ENCODE data around the gene PPP1R2B.
"Not testable (repeated sequence)": the region's sequence is repeated elsewhere in the genome, so short reads cannot be mapped to it uniquely, and the experiment has no call there.

Gene PPP1R2B

DNA sequence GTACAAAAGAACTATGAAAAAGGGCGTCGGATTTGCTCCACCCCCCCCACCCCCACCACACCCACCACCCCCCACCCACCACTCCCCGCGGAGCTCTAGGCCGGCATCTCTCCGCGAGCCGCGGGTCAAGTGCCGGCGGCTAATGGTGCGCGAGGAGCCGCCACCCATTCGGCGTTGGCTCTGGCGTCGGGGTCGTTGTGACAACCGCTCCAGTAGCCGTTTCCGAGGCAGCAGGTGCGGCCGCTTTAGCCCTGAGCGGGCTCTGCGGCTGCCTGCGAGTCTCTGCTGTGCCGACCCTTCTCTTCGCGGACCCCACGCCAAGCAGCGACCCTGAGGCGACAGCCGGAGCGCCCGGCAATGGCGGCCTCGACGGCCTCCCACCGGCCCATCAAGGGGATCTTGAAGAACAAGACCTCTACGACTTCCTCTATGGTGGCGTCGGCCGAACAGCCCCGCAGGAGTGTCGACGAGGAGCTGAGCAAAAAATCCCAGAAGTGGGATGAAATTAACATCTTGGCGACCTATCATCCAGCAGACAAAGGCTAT is at the start of gene PPP1R2B:
PPP1R2B (plus strand) TSS at position 90 of the 546 bp plus-strand sequence; CDS start at position 358, 268 bp downstream.
- DNase-seq (ENCODE audit: low read depth): no peak

DNA sequence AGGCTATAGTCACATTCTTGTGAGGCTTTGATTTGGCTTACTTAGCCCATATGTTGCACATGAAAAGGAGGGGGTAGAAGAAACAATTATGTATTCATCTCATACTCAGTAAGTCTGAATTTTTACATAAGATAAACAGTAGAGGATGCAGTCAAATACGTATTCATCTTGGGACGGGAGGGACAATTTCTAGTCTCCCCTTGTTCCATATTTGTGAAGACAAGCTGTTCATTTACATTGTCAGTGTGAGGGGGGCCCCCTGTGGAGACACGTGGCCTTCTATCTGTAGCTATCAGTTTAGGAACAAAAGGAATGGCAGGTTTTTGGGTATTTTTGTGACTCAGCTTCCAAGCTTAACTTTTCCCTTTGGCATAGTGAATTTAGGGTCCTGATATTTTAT is 49.2 kb upstream of the PPP1R2B start:
- DNase-seq (ENCODE audit: low read depth): no peak

DNA sequence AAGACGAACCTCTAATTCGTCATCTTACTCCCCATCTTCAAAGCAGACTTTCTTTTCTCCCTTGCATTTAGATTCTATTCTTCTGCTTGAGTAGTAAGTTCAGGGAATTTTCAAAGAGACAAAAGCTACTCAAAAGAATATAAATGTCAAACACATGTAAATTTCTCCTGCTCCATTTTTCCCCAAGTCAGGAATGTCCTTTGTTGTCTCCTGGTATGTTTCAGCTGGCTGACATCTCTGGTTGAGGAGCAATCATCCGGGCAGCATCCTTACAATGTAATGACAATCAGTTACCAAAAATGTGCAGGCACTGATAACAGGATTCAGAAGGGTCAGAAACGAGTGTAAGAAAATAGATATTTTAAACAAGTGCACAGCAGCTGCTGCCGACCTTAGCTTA is 47.6 kb upstream of the PPP1R2B start:
- DNase-seq (ENCODE audit: low read depth): no peak

DNA sequence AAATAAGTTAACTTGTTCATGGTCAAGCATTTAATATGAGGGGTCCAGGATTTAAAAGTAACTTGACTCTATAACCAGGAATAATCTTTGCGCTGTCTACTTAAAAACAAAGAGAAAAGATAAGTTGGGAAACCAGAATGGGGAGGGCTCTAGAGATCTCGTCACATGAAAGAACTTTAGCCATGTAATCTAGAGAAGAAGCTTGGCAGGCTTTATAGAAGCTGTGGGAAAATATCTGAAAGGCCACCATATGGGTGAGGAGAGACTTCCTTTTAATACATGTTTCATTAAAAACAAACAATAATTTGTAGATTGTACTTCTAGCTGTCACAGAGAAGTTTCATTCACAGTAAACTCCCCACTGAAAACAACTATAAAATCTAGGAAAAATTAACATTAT is 46.7 kb upstream of the PPP1R2B start:
- no peak for DNase-seq (ENCODE audit: low read depth)

DNA sequence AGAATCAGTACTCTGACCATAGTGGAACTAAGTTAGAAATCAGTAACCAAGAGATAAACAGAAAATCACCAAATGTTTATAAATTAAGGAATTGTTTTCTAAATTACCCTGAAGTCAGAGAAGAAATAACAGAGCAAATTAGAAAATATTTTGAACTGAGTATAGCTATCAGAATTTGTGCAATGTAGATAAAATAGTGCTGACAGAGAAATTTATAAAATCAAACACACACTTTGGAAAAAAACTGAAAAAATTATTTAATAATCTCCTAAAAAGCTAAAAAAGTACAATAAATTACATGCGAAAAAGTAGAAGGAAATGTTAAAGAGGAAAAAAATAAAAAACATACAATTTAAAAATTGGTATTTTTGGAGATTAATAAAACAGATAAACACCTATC is 37.1 kb upstream of the PPP1R2B start:
- no peak for DNase-seq (ENCODE audit: low read depth)

DNA sequence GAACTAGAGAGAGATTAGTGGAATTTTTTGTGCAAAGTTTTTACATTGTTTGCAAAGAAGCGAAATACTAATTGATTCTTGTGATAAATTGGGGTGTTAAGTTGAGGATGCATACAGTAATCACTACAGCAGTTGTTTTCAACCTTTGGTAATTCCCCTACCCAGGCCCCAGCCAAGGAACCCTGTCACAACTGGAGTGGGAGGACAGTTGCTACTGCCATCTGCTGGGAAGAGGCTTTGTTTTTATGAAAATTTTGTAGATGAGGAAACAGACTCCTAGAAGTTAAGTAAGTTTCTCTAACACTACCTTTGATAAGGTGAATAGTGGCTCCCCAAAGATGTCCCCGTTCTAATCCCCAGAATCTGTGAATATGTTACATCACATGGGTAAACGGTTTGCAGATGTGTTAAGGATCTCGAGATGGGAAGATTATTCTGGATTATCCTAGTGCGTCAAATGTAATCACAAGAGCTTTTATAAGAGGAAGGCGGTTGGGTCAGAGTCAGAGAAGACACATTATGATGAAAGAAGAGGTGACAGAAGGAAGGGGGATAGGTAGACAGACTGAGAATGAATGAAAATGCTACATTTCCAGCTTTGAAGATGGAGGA is 34.0 kb upstream of the PPP1R2B start:
- no peak for DNase-seq (ENCODE audit: low read depth)

DNA sequence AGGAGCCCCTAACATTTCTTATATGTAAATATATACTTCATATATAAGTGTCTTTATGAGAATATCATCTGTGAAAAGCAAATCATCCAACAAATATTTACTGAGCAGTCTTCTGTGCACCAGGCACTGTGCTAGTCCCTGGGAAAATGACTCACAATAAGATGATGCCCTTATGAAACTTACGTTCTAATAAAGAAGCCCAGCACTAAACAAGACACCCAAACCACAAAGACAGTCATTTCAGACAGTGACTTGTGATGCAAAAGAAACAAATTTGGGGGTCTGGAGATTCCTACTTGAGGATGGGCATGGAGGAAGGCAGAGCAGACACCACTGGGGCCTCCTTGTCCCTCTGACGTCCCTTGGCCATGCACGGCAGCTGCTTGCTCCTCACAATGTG is 30.6 kb upstream of the PPP1R2B start:
- no peak for DNase-seq (ENCODE audit: low read depth)

DNA sequence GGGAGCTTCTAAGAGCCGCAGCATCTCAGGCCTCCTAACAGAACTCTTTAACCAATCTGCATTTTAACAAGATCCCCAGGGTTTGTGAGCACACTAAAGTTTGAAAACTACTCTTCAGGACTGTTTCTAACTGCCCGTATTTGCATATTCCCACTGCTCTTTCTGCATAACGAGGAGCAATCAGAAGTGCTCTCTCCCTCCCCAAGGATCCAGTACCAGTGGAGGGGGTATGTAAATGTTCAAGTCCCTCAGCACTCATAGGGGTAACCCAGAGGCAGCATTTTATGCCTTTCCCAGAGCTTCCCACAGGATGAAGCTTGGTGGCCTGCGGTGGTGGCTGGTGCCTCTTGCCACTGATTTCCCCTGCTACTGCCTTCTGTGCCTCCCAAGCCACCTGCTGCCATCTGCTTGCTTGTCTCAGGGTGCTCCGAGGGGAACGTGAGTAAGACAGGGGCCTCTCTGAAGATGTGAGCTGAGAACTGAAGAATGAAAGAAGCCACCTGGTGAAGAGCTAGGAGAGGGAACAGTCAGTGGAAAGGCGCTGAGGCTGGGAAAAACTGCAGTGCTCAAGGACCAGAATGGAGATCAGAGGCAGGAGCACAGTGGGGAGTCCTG is 30.0 kb upstream of the PPP1R2B start:
- DNase-seq (ENCODE audit: low read depth): no peak

DNA sequence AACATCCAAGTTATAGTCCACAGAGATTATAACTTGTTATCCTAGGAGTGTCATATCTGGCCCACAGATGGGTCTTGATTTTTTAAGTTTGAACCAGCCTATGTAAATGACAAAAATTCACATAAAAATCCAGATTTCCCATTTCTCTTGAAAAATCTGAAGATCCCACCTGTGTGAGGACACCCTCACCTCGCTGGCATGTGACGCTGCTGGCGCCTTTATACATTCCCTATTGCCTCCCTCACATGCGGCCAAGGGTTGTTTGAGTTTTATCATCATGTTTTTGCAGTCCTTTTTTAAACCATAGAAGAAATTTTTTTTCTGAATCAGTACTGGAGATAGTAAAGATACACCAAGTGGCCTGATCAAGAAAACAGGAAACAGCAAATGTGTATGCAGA is 25.9 kb upstream of the PPP1R2B start:
- DNase-seq (ENCODE audit: low read depth): no peak

DNA sequence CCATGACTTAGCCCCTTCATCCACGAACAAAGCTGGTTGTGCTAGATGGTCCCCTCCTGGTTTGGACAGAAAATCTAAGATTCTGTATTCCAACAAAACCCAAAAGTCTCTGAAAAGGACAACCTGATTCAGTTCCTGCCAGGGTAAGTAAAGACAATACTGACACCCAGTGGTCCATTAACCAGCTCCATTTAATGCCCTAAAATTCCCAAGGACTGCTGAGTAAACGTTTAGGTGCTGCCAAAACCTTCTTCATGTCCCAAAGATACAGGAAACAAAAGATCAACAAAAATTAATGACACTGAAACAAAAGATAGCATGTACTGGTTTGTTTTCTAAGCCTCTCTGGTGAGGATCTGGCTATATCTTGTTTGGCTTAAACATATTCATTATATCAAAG is 25.3 kb upstream of the PPP1R2B start:
- DNase-seq (ENCODE audit: low read depth): no peak

DNA sequence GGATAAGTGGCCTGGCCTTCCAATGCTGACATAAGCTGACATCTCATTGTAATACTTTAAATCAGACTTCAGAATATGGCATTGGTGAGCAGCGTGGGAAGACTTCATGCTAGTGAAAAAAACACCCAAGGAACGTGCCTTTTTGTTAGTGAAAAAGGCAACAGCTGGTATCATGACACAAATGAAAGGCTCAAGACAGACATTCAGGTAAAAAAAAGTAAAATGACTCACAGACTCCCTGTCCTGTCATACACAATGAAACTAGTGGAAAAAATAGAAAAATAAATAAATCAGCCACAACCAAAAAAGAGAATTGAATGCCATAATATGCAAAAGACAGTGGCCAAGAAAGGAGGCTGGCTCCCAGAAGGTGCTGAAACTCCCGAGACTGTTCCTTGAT is 24.4 kb upstream of the PPP1R2B start:
- no peak for DNase-seq (ENCODE audit: low read depth)

DNA sequence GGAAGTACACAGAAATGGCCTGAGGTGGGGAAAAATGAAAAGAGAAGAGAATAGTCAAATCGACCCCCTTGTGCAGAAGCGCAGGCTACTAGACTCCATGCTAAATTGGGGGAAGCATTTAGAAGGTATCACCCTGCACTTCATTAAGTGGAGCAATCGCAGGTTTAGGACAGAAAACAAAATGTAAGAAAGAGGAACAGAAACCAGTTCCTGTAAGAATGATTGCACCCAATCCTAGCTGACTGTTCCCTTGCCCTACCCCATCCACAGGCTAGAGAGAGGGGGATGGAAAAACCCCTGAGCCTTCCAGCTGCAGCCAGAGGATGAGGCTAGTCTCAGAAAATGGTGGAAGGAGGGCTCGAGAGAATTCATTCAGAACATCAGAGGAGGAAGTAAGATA is 23.9 kb upstream of the PPP1R2B start:
- no peak for DNase-seq (ENCODE audit: low read depth)

DNA sequence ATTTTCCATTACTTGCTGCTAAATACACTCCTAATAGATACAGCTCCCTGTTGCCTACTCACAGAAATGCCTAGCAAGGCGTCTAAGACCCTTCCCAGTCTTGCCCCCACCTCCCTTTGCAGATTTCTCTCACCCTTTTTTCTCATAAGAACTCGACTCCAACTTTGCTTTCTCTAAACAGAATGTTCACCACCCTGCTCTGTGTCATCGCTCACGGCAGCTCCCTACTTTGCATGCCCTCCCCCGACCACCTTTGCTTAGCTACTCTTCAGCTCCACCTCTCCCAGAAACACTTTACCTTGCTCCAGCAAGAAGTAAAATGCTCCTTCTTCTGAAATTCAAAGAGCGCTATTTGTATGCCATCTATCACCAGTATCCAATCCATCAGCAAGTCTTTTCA is 15.2 kb upstream of the PPP1R2B start:
- DNase-seq (ENCODE audit: low read depth): no peak

DNA sequence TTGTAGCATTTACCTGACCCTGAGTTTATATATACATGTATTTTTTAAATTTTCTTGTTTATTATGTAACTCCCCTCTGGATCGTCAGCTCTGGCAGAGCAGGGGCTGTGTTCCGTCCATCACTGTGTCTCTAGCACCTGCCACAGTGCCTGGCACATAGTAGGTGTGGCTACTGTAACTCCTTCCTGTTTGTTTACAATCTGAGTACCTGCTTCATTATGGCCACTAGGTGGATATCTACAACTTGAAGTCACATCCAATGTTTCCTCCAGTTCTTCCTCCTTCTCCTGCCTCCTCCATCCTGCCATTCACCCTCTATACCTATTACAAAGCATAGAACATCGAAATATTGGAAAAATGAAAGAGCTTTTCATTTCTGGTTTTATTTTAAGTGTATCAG is 14.2 kb upstream of the PPP1R2B start:
- no peak for DNase-seq (ENCODE audit: low read depth)

DNA sequence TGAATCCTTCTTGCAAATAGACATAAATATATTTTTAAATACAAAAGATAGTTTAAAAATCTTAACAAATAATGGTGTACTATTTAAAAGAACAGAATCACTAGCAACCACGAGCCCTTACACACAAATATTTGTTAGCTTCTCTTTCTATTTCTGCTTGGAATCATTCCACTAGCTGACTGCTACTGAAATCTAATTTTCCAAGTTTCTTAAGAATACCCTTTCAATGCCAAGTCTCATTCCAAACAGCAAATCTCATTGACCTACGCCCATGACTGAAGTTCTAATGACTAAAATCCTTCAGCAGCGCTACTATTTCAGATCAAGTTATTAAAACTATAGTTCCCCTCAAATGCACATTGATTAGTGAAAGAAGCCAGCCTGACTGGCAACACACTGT is 13.2 kb upstream of the PPP1R2B start:
- DNase-seq (ENCODE audit: low read depth): no peak

DNA sequence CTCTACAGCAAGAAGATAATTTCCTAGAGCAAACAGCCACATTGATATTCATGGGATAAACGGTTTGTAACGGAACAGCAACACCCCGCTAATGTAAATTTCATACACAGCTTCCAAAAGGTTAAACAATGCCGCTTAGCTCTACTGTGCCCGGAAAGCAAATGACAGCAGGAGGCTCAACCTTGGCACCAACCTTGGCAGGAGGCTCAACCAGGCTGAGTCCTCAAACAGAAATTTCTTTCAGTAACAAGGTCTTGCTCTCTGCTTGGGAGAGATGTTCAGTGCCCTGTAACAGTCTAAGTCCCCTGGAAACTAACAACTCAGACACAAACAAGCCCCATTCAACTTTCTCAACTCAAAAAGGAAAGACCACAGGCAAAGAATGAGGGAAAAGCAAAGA is 11.1 kb upstream of the PPP1R2B start:
- DNase-seq (ENCODE audit: low read depth): no peak

DNA sequence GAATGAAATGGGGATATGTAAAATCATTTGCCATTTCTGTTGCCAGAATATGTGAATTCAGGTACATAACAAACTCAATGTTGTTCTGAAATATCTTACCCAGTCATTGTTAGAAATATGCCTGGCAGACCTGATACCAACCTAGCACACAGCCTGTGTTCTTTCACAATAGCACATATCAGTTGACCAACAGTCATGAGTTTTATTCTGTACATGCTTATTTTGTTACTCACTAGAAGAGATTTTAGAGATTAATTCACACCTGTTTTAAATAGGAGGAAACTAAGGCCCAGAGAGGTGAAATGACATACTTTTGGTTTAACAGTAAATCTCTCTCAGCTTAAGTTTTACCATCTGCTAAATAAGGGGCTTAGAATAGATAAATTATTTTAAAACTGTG is 8.4 kb upstream of the PPP1R2B start:
- no peak for DNase-seq (ENCODE audit: low read depth)

DNA sequence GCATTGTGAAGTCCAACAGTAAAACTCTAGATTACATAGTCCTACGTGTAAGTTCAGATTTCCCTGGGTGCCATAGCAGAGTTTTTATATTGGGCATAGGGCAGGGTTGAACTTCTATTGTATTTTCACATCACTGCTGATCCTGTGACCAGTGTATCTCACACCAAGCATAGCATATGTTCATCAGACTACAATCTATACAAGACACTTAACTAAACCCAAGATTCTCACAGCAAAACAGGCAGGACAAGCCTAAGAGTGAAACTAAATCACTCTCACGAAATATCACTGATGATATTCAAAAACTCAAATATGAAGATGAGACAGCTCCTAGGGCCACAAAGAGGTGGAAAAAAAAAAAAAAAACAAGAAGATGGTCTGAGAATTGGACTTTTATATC is 3.2 kb upstream of the PPP1R2B start:
- DNase-seq (ENCODE audit: low read depth): no peak

DNA sequence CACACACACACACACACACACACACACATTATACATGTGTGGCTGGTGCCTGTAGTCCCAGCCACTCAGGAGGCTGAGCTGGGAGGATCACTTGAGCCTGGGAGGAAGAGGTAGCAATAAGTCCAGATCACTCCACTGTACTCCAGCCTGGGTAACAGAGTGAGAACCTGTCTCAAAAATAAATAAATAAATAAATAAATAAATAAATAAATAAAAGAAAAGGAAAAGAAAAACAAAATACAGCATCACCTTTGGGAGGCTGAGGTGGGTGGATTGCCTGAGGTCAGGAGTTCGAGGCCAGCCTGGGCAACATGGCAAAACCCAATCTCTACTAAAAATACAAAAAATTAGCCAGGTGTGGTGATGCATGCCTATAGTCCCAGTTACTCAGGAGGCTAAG is 1.6 kb upstream of the PPP1R2B start:
- DNase-seq (ENCODE audit: low read depth): not testable (repeated sequence)

DNA sequence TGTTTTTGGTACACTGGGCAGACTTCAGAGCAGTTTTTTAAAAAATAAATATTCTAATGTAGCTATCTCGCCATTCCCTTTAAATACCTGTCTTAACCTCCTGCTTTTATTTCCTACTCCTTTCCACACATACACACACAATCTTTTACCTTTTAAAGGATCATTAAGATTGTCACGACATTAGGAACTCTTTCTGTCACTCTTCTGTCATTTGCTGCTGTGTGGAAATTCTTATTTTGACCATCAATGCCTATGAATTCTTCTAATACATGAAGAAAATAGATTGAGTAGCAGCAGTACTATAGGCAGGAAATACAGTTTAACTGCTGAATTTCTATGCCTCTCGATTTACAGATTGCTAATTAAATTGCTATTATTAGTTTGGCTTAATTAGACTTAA is 1.8 kb downstream of the PPP1R2B start:
- no peak for DNase-seq (ENCODE audit: low read depth)

DNA sequence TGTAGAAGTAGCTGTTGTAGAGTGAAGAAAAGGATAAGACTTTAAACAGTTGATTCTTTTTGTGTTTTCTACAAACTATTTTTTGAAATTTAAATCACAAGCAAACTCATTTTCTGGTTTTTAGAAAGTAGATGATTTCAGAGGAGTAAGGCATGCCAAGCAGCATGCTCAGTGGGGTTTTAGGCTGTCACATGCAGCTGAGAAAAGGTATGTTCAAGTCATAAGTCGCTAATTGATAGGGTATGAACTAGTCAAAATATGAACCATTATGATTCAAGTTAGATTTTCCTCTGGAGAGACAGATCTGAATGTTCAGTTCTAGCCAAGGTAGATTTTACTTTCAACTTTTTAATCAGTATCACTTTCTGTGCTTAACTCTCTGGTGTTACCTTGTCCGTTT is 3.0 kb downstream of the PPP1R2B start:
- DNase-seq (ENCODE audit: low read depth): not testable (repeated sequence)

DNA sequence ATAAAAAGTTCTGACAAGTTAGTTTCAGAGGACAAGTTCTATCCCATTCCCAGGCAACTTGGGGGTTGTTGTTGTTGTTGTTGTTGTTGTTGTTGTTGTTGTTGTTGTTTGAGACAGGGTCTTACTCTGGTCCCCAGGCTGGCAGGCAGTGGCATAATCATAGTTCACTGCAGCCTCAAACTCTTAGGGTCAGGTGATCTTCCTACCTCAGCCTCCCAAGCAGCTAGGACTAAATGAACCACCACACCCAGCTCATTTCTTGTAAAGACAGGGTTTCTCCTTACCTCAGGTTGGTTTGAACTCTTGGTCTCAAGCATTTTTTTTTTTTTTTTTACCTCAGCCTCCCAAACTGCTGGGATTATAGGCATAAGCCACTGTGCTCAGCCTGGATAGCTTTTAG is 15.3 kb downstream of the PPP1R2B start:
- DNase-seq (ENCODE audit: low read depth): no peak

DNA sequence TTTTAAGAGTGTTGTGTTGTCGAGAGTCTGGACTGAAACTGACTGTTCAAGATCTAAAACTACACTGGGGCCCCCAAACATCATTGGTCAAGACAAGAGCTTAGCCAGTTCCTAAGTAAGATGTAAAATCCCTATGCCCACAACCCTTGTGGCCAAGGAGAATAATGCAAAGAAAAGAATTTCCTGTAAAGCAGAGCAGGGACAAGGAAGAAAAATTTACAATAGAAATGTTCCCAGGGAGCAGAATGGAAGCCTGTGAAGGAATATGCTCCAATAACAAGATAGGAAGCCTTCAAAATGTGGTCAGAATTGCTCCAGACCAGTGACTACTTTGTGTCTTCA is 20.4 kb downstream of the PPP1R2B start:
- DNase-seq (ENCODE audit: low read depth): no peak

DNA sequence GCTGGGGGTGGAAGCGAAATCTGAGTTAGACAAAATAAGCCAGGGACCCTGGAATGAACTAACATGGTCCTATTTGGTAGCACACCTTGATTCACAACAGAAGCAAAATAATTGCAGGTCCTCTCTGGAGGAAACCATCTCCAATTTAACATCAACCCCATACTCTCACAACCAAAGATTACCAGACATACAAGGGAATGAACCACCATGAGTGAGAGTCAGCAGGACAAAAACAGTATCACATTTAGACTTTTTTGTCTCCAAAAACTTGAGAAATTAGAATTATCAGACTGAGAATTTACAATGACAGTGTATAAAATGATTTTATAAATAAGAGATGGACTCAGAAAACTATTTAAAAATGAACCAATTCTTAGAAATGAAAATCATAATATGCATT is 21.1 kb downstream of the PPP1R2B start:
- no peak for DNase-seq (ENCODE audit: low read depth)
